Brain pericyte (primary cell): Measurements from ENCODE around the gene SMC1B.
"Not testable (repeated sequence)": the region's sequence is repeated elsewhere in the genome, so short reads cannot be mapped to it uniquely, and the experiment has no call there.

Experiments used
- DNase-seq: peaks from one replicate; pipeline ENCODE4 v3.0.0-alpha.2; 2012; ENCODE audit warnings: low read depth, low spot score

Gene SMC1B

DNA sequence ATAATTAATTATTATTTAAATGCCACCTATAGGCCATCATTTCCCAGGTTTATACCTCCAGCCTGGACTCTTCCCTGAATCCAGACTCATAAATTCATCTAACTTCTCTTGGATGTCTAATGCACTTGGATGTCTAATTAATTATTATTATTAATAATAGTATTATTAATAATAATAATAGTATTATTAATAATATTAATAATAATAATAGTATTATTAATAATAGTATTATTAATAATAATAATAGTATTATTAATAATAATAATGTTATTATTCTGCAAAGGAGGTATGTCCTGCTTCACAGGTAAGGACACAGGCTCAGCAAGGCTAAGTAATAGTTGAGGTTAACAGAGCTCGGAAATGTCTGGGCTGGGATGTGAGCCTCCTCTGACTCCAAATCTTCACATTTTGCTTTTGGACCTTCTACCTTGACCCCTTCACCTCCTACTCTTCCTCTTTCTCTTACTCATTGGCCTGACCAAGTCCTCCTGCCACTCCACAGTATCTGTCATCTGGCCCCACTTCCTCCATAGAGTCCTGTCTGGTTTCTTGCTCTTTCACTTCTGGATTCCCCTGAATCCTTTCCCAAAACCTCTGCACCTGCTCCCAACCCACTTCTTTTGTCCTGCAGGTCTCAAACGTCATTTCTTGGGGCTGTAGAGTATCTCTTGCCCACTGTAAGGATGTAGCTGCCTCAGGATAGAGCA, 8.1 kb upstream of the SMC1B start:
- no peak for DNase-seq

DNA sequence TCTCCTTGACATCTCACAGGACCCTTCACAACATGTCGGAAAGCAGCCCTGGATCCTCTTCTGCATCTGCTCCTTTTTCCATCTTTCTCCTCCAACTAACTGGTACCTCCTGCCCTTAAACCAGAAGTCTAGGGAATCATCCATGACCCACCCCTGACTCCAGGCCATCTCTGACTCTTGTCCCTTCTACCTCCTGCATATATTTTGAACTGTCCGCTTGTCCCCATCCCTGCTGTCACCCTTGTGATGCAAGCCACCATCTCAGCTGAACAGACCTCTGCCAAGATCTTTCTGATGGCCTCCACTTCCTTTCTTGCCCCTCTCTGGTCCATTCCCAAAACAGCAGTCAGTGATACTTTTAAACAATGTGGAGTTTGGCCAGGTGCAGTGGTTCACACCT, 7.1 kb upstream of the SMC1B start:
- DNase-seq, result no peak

DNA sequence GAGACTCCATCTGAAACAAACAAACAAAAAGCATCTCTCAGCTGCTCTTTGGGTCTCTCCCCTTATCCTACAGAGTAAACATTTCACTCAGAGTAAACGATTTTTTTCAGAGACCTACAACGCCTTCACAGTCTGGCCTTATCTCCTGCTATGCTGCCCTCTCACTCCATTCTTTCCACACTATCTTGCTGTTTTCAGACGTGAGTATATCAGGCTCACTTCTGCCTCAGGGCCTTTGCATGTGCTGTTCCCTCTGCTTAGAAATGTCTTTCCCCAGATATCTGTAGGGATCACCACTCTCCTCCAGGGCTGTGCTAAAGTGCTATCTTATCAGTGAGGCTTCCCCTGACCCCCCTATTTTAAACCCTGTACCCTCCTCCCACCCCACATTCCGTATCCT, 6.6 kb upstream of the SMC1B start:
- no peak for DNase-seq

DNA sequence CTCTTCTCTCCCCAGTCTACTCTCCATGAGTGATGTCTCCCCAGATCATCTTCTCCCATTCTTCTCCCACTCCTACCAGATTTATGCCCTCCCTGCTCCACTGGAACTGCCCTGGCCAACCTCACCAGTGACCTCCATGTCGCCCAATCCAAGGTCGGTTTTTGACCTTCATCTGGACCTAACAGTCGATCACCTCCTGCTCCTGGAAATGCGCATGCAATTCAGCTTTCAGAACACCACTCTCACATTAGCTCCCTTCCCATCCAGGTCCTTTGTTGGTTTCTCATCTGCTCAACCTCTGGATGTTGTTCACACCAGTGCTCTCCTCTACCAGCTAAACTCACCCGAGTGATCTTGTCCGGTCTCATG, 5.4 kb upstream of the SMC1B start:
- no peak for DNase-seq

DNA sequence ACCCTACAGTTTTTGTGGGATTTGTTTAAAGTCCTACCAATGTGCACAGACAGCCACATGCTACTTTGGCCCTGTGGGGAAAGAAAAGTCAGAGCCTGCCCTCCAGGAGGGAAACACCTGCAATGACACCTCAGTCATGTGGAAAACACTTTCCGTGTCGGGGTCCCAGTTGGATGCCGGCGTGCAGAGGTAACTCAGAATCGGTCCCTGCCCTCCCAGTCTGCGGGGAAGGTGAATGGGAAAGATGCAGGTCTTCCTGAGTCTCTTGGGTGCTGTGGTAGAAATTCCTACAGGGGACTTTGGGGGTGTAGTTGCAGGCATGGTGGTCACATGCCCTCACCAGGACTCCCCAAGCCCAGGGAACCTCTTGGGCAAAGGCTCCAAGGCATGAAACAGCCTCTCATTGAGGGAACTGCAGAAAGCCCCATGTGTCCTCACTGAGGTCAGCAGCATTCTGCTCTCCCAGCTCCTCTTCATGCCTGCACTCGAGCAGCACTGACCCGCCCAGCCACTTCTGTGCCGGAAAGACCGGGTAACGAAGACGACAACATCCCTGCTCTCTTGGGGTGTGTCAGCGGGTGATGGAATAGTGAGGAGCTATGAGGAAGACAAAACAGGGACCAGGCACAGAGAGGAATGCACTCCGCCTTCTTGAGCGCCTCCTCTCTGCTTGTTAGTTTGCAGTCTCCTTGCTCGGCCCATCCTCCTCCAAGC, 4.8 kb upstream of the SMC1B start:
- DNase-seq, result no peak

DNA sequence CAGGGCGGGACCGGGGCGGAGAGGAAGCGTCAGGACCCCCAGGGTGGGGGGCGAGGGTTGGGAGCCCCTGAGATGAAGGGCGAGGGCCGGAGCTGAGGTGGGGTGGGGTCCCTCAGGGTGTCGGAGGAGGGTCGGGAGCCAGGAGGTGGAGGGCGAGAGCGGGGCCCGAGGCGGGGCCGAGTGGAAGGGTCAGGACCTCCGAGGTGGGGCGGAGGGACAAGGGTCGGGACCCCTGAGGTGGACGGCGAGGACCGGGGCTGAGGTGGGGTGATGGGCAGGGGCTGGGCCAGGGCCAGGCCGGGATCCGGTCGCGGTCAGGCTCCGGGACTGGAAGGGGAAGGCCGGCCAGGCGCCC, 409 bp downstream of the SMC1B start:
- no peak for DNase-seq

DNA sequence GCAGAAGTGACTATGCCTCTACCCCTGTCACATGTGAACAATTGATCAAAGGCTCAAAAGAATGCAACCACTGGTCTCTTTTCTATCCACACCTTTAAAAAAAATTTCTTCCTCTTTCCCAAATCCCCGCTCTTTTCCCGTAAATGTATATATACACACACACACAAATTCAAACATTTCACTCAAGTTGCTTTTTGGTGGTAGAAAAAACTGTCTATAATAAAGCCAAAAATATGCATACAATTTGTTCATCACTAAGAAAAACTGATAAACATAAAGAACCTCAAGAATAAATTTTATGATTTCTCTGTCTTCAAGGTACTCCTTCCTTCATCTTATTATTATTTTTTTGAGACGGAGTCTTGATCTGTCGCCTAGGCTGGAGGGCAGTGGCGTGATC, 5.6 kb downstream of the SMC1B start:
- DNase-seq, result no peak

DNA sequence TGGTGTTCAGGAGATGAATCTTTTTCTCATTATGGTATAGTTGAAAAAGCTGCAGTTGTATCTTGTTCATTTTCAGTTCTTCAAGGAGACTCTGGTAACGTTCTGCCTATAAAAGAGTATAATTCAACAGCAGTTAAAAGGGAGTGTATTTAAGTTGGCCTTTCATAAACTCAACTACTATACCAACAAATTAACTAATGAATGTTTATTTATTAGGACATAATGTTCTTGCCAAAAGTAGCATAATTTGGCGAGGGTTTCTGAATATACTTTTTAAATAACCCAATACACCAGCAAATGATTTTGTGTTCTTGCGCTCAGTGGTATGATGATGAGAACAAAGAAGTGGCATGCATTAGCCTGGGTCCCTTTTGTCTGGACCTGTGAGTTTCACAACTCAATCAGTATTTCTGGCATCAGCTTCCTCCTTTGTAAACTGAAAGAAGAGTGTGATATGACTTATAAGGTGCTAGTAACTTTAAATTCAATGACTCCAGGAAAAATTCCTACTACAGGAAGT, 10.9 kb downstream of the SMC1B start:
- DNase-seq, result no peak

DNA sequence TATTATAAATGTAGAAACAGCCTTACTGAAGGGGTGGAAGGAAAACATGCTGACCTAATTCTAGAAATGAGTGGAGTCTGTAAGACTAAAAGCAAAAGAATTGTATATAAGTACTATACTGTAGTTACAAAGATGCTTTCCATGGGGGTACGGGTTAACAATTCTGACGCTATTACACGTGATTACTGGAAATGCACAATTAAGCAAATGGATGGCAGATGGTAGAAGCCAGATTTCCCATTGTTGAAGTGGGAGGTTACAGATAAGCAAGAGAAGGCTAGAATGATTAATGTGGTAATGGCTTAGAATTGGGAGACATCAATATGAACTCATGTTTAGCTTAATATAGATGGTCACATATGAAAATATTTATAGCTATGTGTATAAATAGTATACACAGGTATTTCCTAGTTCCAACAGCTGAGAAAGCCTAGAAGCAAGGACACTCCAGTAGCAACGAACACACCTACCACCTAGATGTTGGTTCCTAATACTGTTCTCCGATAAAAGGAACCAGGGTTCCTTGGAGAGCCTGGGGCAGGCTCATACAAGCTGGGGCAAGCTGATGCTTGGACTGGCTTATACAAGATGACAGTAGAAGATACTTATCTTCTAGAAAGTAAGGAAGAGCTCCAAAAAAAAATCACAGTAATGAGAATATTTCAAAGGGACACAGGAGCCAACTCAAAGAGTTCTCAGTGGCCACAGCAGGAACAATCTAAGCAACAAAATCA, 13.5 kb downstream of the SMC1B start:
- DNase-seq, result no peak

DNA sequence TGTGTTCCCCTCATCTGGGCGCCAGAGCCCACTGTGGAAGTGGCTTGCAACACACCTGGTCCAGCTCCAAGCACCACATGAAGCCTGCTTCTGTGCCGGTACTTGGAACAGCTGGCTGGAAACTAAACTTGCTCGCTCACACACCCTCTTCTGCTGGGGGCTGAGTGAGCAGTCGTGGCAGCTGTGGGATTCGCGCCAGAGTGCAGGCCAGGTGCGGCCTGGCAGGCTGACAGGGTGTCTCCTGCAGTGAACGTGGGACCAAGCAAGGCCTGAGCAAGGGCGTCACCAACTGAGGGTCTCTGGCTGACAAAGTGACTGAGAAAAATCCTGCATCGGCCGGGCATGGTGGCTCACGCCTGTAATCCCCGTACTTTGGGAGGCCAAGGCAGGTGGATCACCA, 15.2 kb downstream of the SMC1B start:
- DNase-seq, result no peak

DNA sequence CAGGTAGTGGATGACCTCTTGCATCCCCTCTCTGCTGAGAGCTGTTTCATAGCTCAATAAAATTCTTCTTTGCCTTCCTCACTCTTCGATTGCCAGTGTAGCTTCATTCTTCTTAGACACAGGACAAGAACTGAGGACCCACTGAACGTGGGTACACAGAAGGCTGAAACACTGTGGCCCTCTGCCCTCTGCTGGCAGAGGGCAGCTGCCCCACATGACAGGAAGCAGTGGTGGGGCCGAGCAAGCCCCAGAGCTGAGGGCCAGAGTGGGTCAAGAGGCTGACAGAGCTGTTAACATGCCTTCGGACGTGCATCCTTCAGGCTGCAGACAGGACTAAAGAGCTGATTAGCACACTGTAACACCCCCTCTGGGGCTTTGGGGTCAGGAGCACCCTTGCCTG, 15.6 kb downstream of the SMC1B start:
- DNase-seq, result no peak

DNA sequence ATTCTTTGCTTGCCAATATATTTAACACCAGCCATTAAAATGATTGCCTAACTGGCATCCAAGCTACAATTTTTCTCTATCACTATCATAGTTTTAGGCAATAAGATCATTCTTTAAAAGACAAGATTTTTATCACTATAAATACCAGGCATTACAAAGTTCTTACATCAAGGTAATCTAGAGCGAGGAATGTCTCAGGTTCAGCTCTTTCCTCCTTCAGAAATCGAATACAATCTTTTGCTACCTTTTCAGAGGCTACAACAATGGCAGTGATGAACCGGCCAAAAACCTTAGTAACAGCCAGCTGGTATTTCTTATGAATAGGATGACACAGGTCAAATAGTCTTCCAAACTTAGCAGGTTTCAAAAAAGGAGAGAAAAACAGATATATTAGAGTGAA, 23.9 kb downstream of the SMC1B start:
- no peak for DNase-seq

DNA sequence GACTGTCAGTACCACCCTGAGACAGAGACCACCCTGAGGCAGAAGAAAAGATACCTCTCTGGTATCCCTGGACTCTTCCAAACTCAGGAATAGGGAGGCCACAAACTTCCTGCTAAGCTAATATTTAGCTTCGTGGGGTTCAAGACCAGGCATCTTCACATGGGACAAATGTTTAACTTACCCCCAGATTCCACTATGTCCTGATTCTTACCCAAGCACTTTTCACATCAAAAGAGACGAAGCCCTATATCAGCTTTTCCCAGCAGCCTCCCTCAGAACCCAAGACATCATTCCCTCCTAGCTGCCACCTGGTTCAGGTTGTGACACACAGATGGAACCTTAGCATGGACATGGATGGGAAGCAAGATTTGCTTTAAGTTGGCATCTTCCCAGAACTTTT, 32.1 kb downstream of the SMC1B start:
- DNase-seq, result no peak

DNA sequence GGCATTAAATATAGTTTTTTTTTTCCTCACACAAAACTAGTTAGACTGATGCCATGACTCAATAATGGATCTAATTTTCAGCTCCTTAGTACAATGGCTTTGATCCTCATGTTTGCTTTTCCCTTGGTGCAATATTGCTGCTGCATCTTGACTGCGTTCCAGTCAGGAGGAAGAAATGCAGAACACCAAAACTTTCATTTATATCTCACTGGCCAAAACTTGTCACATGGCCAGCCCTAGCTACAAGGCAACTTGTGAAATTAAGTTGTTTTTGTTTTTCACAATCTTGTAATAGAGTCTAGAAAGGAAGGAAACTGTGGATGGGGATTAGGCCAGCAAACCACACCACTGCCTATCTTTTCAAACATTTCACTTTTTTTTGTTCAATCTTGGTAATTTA, 36.7 kb downstream of the SMC1B start:
- no peak for DNase-seq

DNA sequence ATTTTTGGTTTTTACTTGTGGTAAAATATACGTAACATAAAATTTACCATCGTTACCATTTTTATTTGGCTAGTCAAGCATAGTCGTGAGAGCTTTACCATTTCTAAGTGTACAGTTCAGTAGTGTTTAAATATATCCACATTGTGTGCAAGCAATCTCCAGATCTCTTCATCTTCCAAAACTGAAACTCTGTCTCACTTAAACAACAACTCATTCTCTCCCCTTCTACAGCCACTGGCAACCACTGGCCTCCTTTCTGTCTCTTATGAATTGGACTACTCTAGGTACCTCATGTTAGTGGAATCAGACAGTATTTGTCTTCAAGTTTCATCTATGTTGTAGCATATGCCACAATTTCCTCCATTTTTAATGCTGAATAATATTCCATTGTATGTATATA, 37.4 kb downstream of the SMC1B start:
- DNase-seq, result no peak

DNA sequence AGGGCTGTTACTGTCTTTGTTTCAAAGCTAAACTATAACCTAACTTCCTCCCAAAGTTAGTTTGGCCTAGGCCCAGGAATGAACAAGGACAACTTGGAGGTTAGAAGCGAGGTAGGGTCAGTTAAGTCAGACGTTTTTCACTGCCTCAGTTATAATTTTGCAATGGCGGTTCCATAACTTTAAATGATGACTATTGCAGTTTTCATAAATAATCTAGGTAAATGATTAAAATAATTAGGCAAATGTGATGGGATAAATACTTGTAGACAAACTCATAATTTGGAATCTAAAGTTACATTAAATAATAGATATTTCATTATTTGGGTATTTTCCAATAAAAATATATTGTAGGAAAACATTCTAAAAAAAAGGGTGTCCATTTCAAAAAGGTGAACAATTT, 39.8 kb downstream of the SMC1B start:
- not testable (repeated sequence) for DNase-seq

DNA sequence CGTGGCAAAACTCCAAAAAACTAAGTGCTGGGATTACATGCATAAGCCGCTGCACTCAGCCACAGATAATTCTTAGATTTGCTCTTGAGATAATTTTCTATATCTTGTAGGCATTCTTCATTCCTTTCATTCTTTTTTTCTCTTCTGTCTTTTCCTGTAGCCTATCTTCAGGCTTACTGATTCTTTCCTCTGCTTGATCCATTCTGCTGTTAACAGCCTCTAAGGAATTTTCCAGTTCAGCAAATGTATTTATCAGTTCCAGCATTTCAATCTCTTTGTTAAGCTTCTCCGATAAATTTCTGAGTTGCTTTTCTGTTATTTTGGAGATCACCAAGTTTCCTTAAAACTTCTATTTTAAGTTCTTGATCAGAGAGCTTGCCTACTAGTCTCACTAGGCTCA, 46.7 kb downstream of the SMC1B start:
- no peak for DNase-seq

DNA sequence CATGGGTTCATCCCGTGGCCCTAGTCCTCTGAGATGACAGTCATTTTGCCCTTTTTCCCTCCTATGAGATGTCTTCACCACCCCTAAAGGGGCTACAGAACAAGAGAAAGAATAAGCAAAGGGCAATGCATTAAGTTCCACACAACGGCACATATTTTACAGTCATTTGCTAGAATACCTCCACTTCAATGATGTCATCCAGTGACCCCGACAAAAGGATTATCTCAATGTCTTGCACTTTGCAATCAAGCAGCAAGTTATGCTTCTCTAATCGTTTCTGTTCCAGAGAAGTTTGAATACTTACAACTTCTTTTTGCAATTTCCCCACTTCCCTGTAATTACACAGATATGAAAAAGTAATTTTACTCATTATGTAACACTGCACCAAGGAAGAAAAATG, 53.8 kb downstream of the SMC1B start:
- DNase-seq, result no peak

DNA sequence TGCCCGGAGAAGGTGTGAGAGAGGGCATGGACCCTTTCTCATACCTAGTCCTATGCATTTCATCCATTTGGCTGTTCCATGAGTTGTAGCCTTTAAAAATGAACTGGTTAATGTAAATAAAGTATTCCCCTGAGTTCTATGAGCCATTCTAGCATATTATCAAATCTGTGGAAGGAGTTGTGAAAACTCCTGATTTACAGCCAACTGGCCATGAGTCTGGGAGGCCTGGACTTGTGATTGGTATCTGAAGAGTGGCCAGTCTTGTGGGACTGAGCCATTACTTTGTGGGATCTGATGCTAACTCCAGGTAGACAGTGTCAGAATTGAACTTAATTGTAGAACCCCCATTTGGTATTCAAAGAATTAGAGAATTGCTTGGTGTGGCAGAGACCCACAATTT, 55.3 kb downstream of the SMC1B start:
- no peak for DNase-seq

DNA sequence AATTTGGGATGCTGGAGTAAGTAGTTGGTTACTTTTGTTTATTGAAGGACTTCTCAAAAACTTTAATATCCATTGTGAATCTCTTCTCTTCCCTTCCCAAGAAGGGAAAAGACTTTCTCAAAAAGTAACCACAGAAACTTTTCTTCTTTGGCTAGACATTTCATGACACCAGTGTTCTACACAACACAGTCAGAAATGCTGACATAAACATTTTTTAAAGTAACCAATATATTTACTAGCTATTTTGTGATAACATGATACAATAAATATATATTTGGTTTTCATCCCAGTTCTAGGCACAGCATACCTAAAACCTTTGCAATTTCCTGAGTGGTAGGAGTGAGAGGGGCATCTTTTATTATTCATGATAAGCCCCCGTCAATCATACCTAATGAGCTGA, 55.9 kb downstream of the SMC1B start:
- DNase-seq, result no peak

DNA sequence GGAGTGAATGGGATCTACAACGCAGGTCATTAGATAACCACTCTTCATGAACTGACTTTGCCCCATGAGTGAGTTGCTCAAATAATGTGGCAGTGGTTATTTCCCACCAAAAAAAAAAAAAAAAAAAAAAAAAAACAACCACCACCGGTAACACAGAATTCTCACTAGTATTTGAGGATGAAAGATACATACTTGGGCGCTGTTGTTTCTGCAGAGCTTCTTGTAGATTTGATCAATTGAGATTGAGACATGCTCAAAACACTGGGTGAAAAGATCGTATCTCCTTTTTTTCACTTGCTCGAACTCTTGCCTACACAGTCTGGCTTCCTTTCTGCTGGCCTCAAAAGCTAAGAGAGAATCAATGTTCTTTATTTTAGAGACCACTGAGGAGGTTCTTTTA, 59.6 kb downstream of the SMC1B start:
- DNase-seq, result no peak

DNA sequence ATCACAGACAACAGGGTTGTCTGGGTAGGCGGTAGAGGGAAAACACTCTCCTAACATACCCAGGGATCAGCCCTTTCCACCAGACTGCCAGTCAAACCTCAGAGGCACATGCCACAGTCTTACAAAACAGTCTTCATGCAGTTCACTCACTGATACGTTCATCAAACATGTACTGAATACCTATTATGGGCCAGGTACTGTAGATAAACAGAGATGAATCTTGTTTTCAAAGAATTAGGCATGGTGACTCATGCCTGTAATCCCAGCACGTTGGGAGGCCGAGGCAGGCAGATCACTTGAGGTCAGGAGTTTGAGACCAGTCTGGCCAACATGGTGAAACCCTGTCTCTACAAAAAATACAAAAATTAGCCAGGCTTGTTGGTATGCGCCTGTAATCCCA, 60.6 kb downstream of the SMC1B start:
- DNase-seq, result not testable (repeated sequence)

DNA sequence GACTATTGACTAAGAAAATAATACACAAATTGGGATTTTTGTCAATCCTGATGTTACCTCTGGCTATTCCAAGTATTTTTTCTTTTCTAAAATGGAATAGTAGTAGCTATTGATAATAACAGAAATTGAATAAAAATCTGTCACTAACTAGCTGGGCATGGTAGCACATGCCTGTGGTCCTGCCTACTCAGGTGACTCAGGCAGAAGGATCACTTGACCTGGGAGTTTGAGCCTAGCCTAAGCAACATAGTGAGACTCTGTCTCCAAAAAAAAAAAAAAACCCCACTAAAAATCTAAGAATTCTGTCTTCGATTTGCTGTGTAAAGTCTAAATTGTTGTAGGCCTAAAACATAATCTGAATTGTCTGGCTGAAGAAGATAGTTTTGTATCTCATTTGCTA, 61.4 kb downstream of the SMC1B start:
- DNase-seq, result no peak
